Activated CD4-positive, alpha-beta T cell treated with anti-CD3 and anti-CD28 coated beads for 48 hours (primary cell): ENCODE data around the gene CNOT4.
A peak's percentile ranks its signal among the peaks of the same experiment; 100 is the strongest.

Experiments used
- DNase-seq: peaks from one replicate; pipeline ENCODE4 v3.0.0-alpha.2; 2020

Gene CNOT4

GRCh38 chr7:135509839-135510591 is at the start of gene CNOT4:
TSS of gene CNOT4 (minus strand) at chr7:135510102. CDS start at chr7:135438331, 71,771 bp downstream.
- DNase-seq = peak; percentile 97

- no peak for DNase-seq
These were observed 49.0 kb upstream of the CNOT4 start for GRCh38 chr7:135558881-135559280.

- peak; percentile 74 for DNase-seq
These were observed 48.5 kb upstream of the CNOT4 start for GRCh38 chr7:135558337-135558767.

GRCh38 chr7:135557455-135558336 is 47.8 kb upstream of the CNOT4 start, which contains the start of gene NUP205:
TSS of gene NUP205 (plus strand) at chr7:135557917. CDS start at chr7:135557945, 28 bp downstream.
- peak; percentile 79 for DNase-seq

DNA sequence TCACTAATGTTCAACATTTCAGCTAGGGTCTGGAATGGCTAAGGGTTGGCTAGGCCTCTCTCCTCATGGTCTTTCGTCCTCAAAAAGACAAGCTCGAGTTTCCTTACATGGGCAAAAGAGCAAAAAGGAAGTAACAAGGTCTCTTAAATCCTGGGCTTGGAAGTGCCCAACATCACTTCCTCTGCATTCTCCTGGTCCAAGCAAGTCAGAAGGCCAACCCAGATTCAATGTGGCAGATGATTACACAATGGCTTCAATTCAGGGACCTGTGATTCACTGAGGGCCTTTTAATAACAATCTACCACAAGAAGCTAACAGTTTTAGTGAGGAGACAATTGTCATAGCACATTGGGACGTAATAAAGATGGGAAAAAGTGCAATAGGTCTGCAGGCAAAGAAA is 43.4 kb upstream of the CNOT4 start:
- no peak for DNase-seq

DNA sequence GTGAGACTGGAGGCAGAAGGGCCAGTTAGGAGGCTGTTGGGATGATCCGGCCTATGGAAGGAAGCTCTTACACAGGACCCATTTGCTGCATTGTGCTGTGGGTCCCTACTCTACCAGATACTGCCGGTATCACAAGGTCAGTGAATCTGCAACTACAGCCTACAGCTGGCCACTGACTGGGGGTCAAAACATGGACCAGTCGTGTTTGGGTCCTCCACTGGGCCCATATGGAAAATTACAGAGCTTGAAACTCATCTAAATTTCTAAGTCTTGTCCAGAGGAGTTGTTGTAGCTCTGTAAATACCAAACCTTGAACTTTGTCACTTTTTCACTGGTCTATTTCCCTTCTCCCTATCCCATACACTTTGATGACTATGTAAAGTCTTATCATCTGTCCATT is 42.2 kb upstream of the CNOT4 start:
- DNase-seq = no peak

DNA sequence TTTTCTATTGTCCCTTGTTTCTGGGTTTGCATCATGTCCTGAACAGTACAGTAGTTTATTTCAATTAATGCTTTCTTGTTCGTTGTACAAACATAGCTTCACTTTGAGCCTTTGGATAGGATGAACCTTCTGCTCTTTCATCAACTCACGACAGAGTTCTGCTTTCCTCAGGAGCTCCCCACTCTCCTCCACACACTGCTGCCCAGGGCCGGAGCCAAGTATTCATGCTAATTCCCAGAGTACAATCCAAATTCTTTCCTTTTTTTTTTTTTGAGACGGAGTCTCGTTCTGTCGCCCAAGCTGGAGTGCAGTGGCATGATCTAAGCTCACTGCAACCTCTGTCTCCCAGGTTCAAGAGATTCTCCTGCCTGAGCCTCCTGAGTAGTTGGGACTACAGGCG is 40.3 kb upstream of the CNOT4 start:
- DNase-seq = no peak

DNA sequence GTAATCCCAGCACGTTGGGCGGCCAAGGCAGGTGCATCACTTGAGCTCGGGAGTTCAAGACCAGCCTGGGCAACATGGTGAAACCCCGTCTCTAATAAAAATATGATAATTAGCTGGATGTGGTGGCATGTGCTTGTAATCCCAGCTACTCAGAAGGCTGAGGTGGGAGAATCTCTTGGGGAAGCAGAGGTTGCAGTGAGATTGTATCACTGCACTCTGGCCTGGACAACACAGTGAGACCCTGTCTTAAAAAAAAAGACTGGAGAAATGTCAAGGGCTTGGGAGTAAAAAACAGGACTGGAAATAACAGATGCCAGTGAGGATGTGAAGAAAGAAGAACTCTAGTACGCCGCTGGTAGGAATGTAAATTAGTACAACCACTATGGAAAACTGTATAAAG is 31.1 kb upstream of the CNOT4 start:
- no peak for DNase-seq

DNA sequence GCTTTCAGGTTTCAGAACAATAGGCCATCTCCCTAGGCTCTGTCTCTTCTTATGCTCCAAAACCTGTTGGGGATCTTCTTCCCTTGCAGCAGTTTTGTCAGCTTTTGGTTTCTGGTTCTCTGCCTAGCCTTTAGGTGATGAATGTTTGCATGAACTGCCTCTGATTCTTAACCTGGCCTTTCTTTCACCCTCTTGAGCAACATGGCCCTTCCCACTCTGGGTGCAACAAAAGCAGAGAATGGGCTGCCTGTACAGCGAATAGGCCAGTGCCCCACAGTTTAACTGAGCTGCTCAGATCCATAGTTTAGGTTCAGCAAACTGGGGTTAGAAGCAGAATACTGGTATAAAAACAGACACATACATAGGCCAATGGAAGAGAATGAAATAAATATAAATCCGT is 29.7 kb upstream of the CNOT4 start:
- DNase-seq = no peak

GRCh38 chr7:135538376-135538775 is 28.5 kb upstream of the CNOT4 start:
- no peak for DNase-seq

DNA sequence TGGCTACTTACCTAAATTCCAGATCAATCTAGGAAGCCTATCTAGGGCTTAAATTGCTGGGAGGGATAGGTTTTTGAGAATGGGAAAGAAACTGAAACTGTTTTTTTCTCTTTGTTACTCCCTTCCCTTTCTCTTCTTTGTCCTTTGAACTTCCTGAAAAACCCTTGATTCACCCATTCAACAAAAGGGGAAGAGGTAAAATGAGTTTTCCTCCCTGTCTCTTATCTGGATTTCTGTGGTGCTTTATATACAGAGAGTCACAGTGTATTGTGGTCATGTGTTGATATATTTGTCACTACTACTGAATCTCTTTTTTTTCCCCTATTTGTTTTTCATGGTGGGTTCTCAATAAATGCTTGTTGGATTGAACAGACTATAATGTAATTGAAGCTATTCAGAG is 28.0 kb upstream of the CNOT4 start:
- DNase-seq = no peak

GRCh38 chr7:135537453-135537852 is 27.6 kb upstream of the CNOT4 start:
- DNase-seq = no peak

- DNase-seq = no peak
These were observed 26.2 kb upstream of the CNOT4 start for GRCh38 chr7:135536150-135536549.

DNA sequence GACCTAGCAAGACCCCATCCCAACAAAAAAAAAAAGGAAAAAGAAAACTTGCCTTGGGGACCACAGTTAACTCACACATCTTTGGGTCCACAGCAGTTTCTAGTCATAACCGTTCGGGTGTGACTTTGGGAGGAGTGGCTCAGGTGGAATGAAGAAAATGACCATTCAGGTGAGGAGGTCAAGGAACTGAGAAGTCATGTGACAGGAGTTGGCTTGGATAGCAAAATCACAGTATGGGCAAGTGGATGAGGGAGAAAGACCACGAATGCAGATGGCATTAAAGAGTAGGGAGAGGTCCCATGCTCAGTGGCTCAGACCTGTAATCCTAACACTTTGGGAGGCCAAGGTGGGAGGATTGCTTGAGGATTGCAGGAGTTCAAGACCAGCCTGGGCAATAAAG is 17.1 kb upstream of the CNOT4 start:
- no peak for DNase-seq

DNA sequence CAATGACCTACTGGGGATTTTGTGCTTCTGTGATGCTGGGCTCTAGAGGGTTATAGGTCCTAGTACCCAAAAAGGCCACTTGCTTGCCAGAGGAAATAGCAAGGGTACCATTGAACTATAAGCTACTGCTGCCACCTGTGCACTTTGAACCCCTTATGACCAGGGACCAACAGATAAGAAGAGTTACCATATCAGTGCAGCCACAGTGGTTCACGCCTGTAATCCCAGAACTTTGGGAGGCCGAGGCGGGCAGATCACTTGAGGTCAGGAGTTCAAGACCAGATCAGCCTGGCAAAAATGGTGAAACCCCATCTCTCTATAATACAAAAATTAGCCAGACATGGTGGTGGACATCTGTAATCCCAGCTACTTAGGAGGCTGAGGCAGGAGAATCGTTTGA is 15.5 kb upstream of the CNOT4 start:
- DNase-seq = no peak

GRCh38 chr7:135523146-135523545 is 13.2 kb upstream of the CNOT4 start:
- no peak for DNase-seq

DNA sequence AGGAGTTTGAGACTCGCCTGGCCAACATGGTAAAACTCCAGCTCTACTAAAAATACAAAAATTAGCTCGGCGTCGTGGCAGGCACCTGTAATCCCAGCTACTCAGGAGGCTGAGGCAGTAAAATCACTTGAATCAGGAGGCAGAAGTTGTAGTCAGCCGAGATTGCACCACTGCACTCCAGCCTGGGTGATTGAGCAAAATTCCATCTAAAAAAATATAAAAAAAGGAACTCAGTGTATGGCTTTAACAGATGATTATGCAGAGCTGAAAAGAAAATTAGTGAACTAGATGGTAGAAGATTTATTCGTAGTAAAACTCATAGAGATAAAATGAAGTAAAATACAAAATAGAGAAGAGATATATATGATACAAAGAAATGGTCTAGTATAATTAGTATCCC is 12.6 kb upstream of the CNOT4 start:
- no peak for DNase-seq

DNA sequence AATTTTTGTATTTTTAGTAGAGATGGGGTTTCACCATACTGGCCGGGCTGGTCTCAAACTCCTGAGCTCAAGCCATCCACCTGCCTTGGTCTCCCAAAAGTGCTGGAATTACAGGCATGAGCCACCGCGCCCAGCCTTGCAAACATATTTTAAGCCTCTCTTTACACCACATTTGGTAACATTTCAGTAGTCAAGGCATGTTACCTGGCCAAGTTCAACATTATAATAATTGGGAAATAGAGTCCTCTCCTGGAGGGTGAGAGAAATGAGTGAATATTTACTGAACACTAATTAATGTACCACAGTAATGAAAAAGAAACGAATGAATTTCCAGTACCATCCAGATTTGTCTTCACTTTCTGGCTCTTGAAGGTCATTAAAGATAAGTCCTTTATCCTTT is 10.0 kb upstream of the CNOT4 start:
- DNase-seq = no peak

- DNase-seq = no peak
These were observed 9.4 kb upstream of the CNOT4 start for GRCh38 chr7:135519233-135519688.

DNA sequence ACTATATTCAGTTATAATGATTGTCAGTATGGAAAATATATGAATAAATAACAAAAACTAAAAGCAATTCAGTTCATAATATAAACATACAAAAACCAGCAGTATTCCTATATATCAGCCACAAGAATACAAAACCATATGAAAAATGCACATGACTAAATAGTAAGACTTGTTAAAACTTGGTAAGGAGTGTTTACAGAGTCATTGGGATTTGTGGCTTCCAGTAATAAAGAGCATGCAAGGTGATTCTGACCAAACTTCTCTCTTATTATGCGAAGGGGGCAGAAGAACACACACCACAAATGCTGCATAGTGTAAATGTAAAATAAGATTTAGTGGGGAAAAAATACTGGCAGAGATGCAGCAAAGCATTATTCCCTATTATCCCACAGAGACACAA is 8.8 kb upstream of the CNOT4 start:
- DNase-seq = no peak

- no peak for DNase-seq
These were observed 7.2 kb upstream of the CNOT4 start for GRCh38 chr7:135517060-135517459.

DNA sequence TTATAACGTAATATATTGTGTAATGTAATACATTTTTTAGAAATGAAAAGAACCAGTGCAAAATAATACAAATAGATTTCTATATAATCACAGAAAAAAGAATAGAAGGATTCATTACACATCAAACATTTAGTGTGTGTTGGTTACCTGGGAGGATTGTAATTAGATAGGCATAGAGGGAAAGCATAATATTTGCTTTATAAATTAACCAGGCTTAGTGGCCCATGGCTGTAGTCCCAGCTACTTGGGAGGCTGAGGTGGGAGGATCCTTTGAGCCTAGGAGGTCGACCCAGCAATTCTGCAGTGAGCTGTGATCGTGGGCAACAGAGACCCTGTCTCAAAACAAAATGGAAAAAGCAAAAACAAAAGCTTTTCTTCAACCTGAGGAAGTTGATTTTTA is 5.0 kb upstream of the CNOT4 start:
- DNase-seq = no peak

DNA sequence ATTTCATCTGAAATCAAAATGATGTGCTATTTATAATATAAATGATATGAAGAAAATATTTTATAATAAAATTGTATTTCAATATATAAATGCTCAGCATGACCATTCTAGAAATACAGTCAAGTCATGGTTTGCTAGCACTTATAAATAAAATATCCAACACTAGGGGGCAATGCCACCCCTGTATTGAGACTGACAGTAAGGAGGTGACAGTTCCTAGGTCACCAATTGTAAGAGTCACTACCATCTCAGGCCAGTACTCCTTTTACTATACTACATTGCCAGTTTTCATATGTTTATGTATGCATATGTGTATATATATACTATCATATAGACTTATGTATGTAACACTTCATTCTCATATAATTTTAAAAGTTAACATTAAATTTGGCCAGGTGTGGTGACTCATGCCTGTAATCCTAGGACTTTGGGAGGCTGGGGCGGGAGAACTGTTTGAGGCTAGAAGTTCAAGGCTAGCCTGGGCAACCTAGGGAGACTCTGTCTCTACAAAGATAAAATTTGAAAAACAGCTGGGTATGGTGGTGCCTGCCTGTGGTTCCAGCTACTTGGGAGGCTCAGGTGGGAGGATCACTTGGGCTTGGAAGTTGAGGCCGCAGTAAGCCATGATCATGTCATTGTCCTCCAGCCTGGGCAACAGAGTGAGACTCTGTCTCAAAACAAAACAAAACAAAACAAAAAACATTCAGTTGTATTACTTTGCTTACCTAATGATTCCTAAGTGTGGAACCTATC is 2.4 kb upstream of the CNOT4 start:
- DNase-seq = peak; percentile 19
